KOPT-K1 (cell line): ENCODE measurements around the gene CCSER1.
"Not testable (repeated sequence)": the region's sequence is repeated elsewhere in the genome, so short reads cannot be mapped to it uniquely, and the experiment has no call there.

Source experiments
- H3K27ac ChIP-seq: fragments of 200-600 bp; sonication (generic); 2 replicates; pipeline ENCODE4 v1.5.1; 2016; ENCODE audit warnings: antibody characterized with exemption, mild to moderate bottlenecking, low read depth, low read length; ENCODE audit not compliant: poor library complexity, severe bottlenecking
- H3K36me3 ChIP-seq: fragments of 200-600 bp; sonication (generic); 2 replicates; pipeline ENCODE4 v1.5.1; 2017; ENCODE audit warnings: antibody characterized with exemption, mild to moderate bottlenecking, low read length, moderate library complexity; ENCODE audit not compliant: insufficient read depth
- H3K9me3 ChIP-seq: fragments of 200-600 bp; sonication (generic); 2 replicates; pipeline ENCODE4 v1.5.1; 2017; ENCODE audit warnings: antibody characterized with exemption, low read length, mild to moderate bottlenecking; ENCODE audit not compliant: insufficient read depth, poor library complexity, severe bottlenecking

The CCSER1 gene

DNA sequence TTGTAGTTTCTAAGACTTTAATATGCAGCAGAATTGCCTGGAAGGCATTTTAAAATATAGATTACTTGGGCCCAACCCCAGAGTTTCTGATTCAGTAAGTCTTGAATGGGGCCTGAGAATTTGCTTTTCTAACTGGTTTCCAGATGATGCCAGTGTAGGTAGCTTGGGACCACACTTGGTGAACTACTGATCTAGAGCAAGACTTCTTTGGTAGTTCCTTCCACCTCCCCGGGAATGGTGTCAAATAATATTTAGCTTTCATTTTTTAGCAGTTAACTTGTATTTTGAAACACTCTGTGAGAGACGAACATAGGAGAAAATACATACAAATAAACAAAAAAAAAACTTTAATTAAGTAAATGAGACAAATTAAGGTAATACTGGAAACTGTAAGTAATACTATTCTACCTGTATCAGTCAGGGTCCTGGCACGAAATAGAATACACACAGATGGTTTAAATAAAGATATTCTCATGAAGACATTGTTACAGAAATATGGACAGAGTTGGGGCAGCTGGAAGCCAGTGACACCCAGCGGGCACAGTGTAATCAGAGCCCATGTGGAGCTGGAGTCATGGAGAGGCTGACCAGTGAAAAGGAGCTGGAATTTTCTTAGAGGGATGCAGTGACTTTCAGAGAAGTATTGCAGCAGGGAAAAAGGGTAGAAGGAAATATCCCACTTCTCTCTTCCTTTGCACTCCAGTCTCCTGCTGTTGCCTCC is 905.7 kb downstream of the CCSER1 start:
- Histone ChIP-seq H3K36me3 (no peaks in the 10 kb centered on the region), H3K27ac (no peak overlapping the region), H3K9me3 (no peaks in the 10 kb centered on the region)

DNA sequence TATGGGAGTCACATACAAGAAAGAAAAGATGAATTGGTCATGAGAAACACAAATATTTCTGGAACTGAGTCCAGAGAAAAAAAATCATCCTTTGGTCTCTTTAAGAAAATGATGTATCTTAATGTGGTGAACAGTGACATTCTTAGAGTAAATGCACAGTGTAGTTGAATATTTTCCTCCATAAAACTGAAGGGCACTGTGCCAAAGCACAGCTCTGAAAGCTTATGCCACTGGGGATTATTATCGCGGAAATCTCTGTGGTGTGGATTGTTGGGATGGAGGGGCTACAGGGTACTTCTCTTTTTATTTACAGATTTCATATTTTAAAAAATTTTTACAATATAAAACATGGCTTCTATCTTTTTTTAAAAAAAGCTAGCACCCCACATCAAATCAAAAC is 908.1 kb downstream of the CCSER1 start:
- Histone ChIP-seq H3K9me3 (no peaks in the 10 kb centered on the region), H3K27ac (no peak overlapping the region), H3K36me3 (no peaks in the 10 kb centered on the region)

DNA sequence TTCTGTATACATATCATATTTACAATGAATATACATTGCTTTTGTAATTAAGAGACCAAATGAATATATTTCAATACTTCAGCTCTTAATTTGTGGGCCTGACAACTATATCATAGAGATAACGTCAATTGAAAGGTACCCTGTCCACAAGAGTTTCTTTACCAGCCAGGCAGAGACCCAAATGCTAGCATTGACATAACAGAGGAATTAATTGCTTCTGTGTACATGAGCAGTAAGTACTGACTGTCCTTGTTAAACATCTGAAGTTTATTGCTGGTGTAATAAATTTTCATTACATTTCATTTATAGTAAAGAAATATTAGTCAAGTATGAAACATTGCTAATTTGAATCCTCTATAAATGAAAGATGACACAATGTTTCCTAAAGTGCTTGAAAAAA is 910.8 kb downstream of the CCSER1 start:
- Histone ChIP-seq H3K36me3 (no peaks in the 10 kb centered on the region), H3K27ac (no peak overlapping the region), H3K9me3 (no peaks in the 10 kb centered on the region)

DNA sequence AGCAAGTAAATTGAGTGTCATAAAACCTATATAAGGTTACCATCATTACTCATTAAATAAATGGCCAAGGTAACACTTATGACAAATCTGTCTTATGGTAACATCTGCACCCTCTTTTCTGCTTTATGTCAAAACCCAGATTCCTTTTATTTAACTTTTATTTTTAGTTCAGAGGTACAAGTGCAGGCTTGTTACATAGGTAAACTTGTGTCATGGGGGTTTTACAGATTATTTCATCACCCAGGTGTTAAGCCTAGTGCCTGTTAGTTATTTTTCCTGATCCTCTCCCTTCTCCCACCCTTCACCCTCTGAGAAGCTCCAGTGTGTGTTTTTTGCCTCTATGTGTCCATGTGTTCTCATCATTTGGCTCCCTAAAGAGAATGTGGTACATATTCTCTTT is 930.7 kb downstream of the CCSER1 start:
- H3K27ac ChIP-seq, result no peak overlapping the region
- H3K9me3 ChIP-seq, result no peaks in the 10 kb centered on the region
- H3K36me3 ChIP-seq, result no peaks in the 10 kb centered on the region

DNA sequence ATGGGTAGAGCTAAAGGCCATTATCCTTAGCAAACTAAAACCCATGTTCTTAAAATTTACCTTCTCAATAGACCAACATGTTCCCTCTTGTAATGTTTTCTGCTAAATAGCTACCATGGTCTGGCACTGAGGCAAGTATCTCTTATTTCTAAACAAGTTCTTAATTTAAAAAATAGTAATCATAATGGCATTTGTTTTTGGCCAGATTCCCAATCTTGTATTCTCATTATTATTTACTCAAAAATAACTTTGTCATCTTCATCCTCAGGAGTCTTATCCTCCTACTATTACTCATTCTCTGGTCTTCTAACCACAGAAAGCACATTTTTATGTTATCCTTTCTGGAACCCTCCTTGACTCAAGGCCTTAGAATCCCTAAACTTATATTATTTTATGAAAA is 931.2 kb downstream of the CCSER1 start:
- no peak overlapping the region for H3K27ac ChIP-seq
- no peaks in the 10 kb centered on the region for H3K36me3 ChIP-seq
- no peaks in the 10 kb centered on the region for H3K9me3 ChIP-seq

DNA sequence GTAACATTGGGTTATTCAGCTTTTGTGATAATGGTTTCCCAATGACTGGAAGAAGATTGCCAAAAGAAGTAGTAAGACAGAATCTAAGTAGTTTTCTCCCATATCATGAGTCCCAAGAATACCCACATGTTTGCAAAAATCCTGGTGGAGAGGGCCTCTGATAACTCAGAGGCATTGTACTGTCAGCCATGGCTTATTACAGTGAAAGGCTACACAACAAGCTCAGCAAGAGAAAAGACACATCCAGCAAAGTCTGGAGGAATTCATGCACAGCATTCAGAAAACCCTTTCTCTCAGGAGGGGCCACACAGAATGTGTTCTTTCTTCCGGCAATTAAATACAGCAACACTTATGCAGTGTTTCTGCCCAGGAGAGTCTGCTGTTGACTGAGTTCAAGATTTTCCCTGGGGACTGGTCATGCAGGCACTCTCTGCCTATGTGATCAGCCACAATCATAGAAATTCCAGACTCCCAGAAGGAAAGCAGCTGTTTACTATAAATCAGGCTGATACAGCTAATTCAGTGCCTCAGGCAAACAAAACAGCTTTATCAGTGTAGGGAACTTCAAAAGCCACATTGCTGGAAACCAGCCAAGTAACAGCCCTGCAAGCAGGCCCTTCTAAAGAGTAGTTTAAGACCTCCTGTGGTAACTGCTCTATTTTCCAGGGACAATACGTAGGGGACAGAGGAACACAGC is 937.1 kb downstream of the CCSER1 start:
- no peaks in the 10 kb centered on the region for H3K9me3 ChIP-seq
- H3K27ac ChIP-seq, result no peak overlapping the region
- H3K36me3 ChIP-seq, result no peaks in the 10 kb centered on the region

DNA sequence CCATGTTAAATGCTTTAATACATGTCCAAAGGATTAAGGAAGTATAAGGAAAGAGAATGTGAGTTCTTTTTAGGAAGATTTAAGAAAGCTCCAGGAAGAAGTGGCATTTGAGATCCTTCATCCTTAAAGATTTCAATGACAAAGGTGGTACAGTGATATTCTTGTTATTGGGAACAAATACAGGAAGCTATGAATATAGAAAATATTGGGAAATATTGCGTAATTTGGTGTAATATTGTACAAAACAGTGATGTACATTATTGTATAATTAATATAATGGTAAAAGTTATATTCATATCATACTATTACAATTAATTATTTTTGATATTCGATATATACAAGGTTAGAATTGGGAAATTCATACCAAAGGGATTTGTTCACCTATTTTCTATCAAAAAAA is 937.9 kb downstream of the CCSER1 start:
- no peaks in the 10 kb centered on the region for H3K9me3 ChIP-seq
- no peak overlapping the region for H3K27ac ChIP-seq
- no peaks in the 10 kb centered on the region for H3K36me3 ChIP-seq

DNA sequence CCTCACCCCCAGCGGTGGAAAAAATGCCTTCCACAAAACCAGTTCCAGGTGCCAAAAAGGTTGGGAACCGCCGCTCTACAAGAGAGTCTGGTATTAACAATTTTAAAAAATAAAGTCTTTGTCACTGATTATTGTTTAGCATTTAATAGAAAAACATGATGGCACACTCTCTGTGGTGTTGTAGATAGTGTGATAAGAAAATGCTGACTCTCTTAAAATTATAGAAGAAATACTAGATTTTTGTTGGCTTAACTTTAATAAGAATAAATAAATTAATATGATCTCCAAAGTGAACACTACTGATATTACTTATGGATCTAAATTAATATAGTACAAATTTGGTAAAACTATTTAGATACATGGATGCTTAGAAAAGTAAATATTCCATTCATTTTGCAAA is 943.5 kb downstream of the CCSER1 start:
- Histone ChIP-seq H3K9me3 (no peaks in the 10 kb centered on the region), H3K27ac (no peak overlapping the region), H3K36me3 (no peaks in the 10 kb centered on the region)

DNA sequence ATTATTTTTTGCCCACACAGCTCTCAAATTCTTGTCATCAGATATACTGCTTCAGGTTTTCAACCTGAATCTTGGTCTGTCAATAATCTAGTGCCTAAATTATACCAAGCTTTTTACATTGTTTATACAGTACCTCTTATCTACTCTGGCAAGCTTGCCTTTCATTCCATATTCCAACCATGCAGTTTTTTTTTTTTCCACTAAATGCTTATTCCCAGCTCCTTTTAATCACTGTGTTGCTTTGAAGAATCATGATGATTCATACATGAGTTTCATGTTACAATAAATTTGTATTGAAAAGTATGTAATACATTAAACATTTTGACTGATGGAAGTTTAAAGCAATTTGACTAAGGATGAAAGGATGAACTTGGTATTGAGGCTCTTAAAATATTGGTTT is 949.0 kb downstream of the CCSER1 start:
- Histone ChIP-seq H3K27ac (no peak overlapping the region), H3K36me3 (no peaks in the 10 kb centered on the region), H3K9me3 (no peaks in the 10 kb centered on the region)

DNA sequence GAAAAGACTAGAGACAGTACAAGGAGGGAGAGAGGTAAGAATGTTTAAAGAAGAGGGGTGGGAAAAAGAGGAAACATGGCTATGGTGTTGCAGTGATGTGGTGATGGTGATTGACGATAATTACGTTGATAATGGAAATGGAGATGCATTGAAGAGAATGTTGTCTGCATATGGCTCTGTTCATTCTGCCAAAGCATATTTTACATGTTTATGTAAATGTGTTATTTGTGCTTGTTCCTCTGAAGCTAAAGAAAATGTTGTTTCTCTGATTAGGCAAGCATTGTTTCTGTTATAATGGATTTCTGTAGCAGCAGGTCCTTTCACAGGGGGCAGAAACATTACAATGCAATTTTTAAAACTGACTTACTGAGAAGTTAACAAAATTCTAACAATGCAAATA is 958.8 kb downstream of the CCSER1 start:
- Histone ChIP-seq H3K36me3 (no peaks in the 10 kb centered on the region), H3K27ac (no peak overlapping the region), H3K9me3 (no peaks in the 10 kb centered on the region)

DNA sequence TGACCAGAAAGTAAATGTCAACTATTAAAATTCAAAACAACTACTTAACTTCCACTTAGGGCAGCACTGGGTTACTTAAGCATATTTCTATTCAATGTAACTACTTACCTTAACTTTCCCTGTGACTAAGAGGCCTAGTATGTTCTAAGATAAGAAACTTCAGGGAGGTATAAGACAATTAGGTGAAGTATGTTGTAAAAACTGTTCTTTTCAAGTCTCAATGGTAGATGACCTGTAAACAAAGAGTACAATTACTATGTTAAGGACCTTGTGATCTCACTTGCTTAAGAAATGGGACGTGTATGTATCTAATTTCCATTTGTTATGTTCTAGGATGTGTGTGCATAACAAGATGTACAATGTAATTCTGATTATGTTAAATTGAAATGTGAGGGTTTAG is 960.5 kb downstream of the CCSER1 start:
- Histone ChIP-seq H3K27ac (no peak overlapping the region), H3K36me3 (no peaks in the 10 kb centered on the region), H3K9me3 (no peaks in the 10 kb centered on the region)

DNA sequence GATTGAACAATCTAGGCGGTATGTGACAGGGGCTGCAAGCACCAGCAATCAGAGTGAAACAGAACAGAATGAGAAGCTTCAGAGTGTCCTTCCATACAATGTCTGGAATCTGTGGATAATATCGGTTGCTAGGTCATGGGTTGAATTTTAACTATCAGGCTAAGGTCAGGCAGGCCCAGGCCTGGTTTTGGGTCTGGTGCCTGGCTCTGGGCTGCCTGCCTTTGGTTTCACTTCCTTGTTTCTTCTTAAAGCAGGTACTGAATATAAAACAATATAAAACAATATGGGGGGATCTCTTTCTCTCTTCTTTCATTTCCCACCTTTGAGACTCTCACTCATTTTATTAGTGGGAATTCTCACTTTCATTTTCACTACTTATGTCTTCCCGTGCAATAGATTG is 962.0 kb downstream of the CCSER1 start:
- Histone ChIP-seq H3K36me3 (no peaks in the 10 kb centered on the region), H3K27ac (no peak overlapping the region), H3K9me3 (no peaks in the 10 kb centered on the region)

DNA sequence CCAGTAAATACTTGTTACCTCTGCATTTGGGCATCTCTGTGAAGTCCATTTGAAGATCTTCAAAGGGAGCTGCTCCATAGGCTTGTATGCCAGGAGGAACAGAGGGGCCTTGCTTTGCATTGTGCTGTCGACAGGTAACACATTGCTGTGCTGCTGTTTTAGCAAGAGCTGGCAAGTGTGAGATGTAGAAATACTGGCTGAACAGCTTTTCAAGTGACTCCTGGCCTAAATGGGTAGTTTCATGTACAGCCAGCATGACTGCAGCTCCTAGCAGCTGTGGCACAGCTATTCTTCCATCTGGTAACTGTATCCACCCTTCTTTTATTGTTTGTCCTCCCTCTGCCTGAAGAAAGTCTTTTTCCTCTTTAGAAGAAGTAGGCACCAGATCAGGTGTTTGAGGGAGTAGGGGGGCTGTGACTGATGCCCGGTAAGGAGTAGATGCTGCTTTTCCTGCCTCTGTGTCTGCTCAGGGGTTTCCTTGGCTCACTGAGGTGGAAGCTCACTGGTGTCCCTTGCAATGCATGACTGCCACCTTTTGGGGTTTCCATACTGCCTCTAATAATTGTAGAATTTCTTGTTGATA is 965.3 kb downstream of the CCSER1 start:
- Histone ChIP-seq H3K36me3 (no peaks in the 10 kb centered on the region), H3K27ac (no peak overlapping the region), H3K9me3 (no peaks in the 10 kb centered on the region)

DNA sequence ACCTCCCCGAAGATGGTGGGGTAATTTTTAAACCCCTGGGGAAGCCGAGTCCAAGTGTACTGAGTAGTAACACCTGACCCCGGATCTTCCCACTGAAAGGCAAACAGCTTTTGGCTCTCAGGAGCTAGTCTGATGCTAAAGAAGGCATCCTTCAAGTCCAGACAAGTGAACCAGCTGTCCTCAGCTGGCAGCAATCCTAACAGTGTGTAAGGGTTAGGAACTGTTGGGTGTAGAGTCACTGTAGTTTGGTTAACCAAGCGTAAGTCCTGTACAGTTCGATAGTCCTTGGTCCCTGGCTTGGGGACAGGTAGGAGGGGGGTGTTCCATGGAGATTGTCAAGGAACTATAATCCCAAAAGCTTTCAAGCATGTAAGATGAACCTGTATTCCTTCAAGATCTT is 967.0 kb downstream of the CCSER1 start:
- H3K27ac ChIP-seq, H3K9me3 ChIP-seq, H3K36me3 ChIP-seq: not testable (repeated sequence)

DNA sequence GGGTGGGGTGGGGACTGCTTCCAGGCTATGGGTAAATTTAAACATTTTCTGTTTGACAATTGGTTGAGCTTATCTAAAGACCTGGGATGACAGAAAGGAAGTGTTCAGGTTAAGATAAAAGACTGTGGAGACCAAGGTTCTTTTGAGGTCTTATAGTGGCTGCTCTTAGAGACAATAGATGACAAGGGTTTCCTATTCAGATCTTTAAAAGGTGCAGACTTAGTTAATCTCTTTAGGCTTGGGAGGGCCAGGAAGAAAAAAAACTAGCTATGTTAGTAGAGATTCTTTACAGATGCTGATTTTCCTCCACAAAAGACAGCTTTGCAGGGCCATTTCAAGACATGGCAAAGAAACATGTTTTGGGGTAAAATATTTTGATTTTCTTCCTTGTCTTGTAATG is 972.5 kb downstream of the CCSER1 start:
- Histone ChIP-seq H3K36me3 (no peaks in the 10 kb centered on the region), H3K27ac (no peak overlapping the region), H3K9me3 (no peaks in the 10 kb centered on the region)

DNA sequence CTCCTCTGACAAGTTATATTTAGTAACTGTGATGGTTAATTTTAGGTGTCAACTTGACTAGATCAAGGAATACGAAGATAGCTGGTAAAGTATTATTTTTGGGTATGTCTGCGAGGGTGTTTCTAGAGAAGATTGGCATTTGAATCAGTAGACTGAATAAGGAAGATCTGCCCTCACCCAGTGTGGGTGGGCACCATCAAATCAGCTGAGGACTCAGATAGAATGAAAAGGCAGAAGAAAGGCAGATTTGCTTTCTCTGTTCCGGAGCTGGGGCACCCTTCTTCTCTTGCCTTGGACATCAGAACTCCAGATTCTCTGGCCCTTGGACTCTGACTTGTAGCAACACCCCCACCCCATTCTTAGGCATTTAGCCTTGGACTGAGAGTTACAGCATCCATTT is 981.6 kb downstream of the CCSER1 start:
- Histone ChIP-seq H3K27ac (no peak overlapping the region), H3K9me3 (no peaks in the 10 kb centered on the region), H3K36me3 (no peaks in the 10 kb centered on the region)
